Subcutaneous adipose tissue (tissue), 4 donors: ENCODE measurements around the gene HAPLN1. TPM values are rescaled to one million over a fixed set of nuclear protein-coding genes. Genes with fewer than 3 reads are reported as not detected.

Experiments used
- CTCF ChIP-seq: fragments of 450-650 bp; IDR thresholded peaks from one replicate; pipeline ENCODE4 v1.5.1; 2016; ENCODE audit warnings: low read depth, mild to moderate bottlenecking, control low read depth, antibody characterized with exemption, moderate library complexity
- total RNA-seq, 4 donors: library from RNA; depleted of rRNA; stranded (reverse); fragments of >200 nt; gene quantifications; one replicate each; pipeline ENCODE4 v1.1.0, GENCODE V29; 2016

HAPLN1 gene
- not detected for total RNA-seq

- no peak for TF ChIP-seq CTCF
Measured at GRCh38 chr5:83720836-83721537, at the start of gene HAPLN1. HAPLN1 (minus strand) TSS chr5:83720855; CDS start chr5:83673523, 47,332 bp downstream.

GRCh38 chr5:83767409-83767992, 46.8 kb upstream of the HAPLN1 start:
- TF ChIP-seq CTCF, result no peak

GRCh38 chr5:83764101-83764500, 43.4 kb upstream of the HAPLN1 start:
- TF ChIP-seq CTCF, result no peak

GRCh38 chr5:83760579-83760978, 39.9 kb upstream of the HAPLN1 start:
- TF ChIP-seq CTCF, result no peak

- TF ChIP-seq CTCF, result no peak
Measured at GRCh38 chr5:83752700-83753099, 32.0 kb upstream of the HAPLN1 start.

- TF ChIP-seq CTCF, result no peak
Measured at GRCh38 chr5:83751201-83751600, 30.5 kb upstream of the HAPLN1 start.

- TF ChIP-seq CTCF, result no peak
Measured at GRCh38 chr5:83750749-83751148, 30.1 kb upstream of the HAPLN1 start.
